Measurements from ENCODE around the gene CDH23.

CDH23 gene

DNA sequence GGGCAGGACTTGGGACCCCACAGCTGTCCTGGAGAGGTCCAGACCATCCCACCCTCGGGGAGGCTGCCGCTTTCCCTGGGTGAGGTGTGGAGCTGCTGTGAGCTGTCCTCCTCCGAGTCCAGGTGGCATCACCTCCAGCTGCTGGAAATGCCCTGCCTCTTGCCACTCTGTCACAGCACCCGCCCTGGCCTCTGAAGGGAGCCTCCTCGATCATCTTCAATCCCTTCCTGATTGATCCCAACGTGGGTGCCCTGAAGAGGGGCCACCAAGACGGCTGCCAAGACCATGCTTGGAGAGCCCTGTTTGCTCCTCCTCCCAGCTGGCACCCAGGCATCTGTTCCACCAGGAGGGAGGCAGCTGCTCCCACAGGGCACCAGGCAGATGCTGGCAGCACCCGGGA, 318.3 kb downstream of the CDH23 start:
- no peak for DNase-seq

DNA sequence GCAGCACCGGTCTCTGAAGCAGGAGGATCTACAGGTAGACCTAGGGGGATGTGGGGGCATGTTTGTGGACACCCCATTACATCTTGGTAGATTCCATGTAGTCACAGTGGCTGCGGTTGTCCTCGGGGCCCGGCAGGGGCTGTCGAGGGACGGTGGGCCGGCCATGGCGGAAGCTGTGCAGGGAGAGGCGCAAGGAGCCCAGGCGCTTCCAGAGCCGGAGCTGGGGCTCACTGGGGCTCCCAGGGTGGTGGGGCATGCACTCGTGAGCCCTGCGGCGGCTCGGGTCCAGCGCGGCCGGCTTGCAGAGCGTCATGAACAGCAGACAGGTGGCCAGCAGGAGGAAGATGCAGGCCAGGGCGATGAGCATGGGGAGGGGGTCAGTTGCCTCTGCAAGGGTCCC, 319.1 kb downstream of the CDH23 start:
- no peak for DNase-seq

DNA sequence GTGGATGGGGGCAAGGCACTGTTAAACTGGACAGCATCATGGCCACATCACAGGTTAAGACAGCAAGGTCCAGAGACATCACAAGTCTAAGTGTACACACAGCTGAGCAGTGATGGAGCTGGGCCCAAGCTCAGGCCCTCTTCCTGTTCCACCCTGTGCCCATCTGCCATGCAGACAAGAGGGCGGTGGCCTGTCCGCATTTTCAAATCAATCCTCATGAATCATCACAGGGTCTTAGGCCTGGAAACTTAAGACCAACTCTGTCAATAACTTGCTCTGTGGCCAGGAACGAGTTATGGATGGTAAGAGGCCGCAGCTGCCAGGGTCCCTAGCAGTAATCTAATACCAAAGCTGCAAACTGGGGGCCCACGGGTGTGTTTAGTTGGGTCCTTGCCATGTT, 319.7 kb downstream of the CDH23 start:
- DNase-seq, result no peak

DNA sequence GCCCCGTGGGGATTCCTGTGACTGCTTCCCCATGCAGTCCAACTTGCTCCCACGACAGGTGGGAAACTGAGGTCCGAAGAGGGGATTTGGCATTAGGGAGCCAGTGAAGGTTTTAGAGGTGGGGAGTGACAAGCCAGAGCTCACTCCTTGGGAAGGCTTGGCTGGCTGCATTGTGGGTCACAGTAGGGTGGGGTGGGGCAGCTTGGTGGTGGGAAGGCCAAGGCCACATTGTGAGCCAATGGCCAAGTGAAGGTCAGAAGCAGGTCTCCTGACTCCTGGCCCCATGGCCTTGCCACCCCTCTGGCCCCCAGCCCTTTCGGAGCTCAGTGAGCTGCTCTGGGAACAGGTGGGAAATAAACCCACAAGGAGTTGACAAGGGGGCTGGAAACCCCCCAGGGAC, 320.3 kb downstream of the CDH23 start:
- no peak for DNase-seq

DNA sequence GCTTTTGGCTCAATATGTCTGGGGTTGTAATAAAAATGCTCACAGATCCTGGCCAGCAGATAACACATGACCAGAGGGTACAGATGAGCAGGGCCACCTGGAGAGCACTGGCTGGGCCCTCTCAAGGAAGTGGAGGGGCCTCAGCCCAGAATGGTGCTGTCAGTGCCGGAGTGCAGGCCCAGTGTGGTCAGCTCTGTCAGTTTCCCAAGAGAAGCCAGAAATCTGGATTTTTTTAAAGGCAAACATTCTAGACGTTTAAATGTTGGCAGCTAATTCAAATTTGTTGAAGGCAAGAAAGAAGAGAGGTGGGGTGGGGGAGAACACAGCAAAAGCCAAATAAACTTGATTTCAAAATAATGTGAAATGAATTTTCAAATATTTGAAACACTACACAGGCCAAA, 320.8 kb downstream of the CDH23 start:
- DNase-seq, result no peak

DNA sequence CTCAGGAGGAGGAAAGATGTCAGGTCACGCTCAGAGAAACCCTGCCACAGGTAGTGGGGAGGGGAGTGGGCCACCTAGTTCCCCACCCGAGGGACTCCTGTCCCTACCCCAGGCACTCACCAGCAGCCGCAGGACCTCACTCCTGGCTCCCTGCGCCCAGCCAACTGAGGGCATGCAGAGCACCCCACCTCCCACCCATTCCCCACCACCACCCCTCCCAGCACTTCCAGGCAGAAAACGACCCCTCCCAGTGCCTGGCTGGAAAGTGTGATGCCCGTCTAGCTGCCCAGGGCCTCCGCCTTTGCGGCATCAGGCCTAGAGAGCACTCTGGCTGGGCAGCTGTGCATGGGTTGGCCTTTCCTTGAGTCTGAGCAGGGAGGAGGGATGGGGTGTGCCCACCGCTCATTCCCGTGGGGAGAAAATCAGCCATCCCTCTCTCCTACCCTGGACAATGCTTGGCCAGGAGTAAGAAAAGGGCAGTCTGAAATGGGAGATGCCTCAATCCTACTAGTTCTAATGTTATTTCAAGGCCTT, 321.5 kb downstream of the CDH23 start:
- no peak for DNase-seq

DNA sequence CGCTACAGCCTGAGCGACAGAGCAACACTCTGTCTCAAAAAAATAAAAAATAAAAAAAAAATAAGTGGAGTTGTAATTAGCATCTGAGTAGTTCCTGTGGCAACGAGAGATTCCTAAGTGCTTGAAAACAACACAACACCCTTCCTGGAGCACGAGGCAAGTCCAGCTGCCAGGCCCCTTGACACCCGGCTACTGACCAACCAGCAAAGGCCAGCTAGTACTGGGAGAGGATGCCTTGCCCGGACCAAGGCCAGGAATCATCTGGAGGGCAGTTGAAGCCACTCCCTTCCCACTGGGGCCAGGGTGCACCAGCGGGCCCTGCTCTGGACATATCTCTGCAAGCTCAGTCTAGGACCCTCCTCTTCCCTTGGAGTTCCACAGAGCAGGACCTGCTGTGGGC, 322.3 kb downstream of the CDH23 start:
- DNase-seq, result no peak

DNA sequence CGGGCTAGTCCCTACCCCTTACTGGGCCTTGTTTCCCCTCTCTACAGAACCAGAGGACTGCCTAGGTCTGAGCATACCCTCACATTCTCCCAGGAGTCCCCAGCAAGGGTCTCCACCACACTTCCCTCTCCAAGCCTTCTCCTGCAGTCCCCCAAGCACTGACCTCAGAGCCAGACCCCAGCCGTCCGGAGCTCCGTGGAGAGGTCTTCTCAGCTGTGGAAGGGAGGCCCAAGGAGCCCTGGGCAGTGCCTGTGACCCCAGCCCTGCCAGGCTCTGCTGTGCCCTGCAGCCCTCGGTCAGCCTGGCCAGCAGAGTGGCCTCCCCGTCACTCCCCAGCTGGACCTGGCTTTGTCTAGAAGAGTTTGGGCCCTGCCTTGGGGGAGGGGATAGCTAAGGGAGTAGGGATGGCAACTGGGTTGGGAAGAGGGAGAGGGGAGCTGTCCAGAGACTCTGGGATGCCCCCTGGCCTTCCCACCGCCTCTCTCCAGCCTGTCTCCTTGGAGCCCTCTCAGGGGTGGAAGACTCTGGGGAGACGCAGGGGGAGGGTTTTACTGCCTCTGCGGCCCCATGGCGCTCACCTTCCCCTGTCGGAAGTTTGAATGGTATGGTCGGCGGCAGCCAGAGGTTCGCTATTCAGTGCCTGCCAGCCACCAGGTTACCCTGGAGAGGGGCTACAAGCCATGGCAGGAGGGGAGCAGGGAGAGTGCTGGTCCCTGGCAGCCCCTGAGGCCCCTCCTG, 322.9 kb downstream of the CDH23 start, which contains the start of gene C10orf105:
TSS of gene C10orf105 (minus strand) at position 315 of the 738 bp plus-strand sequence. CDS start 3,441 bp downstream, outside the sequence.
- no peak for DNase-seq

DNA sequence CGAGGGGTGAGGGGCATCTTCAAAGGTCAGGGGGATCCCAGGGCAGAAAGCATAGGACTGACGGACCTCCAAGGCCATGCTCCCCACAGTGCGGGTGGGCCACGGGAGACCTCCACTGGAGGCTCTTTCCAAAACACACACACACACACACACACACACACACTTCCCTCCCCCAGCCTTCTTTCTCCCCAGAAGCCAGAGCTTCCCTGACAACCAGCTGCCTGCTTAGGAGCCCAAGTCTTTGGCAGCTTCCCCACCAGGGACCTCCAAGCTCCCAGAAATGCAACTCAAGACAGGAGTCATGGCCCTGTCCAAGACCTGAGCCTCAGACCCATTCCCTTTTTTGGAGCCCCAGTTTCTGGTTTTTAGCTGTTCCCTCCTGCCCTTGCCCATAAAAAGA, 323.6 kb downstream of the CDH23 start:
- no peak for DNase-seq

DNA sequence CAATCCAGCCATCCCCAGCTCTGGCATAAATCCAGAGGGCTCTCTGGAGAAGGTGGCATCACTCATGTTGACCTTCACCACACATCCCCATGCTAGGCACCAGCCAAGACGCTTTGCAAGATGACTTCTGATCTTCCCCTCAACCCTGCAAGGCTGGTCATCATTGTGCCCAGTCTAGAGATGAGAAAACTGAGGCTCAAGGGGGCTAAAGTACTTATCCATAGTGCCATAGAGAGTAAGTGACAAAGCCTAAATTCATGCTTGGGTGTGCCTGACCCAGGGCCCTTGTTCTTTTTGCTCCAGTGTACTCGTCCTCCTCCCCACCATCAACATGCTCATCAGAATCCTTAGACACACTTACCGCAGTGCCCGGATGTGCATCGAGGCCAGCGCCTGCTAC, 324.6 kb downstream of the CDH23 start:
- no peak for DNase-seq

DNA sequence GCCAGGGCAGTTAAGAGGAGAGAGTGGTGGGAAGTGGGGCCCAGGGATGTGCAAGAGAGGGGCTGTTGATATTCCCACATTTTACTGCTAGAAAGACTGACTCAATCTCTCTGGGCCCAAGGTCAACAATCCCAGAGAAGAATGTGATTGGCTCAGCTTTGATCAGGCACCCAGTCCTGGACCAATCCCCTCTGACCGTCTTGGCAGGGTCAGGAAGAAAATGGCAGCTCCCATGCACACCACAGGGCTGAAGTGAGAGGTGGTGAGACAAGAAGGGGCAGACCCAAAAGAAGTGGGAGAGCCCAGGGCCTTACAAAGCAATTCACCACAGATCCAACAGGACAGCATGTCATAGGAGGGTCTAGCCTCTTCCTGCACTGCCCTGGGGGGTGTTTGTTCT, 326.1 kb downstream of the CDH23 start:
- no peak for DNase-seq

DNA sequence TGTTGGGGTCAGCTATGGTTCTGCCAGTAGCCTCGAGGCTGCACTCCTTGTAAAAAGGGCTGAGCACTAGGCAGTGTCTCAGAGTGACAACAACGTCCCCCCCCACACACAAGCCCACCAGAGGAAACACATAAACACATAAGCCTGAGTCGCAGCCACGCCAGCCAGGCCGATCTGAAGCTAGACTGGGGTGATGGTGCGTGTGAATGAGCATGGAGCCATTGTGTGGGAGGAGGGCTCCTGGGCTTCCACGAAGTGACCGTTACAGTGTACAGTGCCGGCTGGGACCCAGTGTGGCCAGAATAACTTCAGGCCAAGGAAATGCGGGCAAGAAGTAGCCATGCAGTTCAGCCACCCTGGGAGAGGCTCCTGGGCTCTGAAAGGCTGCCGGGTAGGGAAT, 326.6 kb downstream of the CDH23 start:
- DNase-seq, result no peak

DNA sequence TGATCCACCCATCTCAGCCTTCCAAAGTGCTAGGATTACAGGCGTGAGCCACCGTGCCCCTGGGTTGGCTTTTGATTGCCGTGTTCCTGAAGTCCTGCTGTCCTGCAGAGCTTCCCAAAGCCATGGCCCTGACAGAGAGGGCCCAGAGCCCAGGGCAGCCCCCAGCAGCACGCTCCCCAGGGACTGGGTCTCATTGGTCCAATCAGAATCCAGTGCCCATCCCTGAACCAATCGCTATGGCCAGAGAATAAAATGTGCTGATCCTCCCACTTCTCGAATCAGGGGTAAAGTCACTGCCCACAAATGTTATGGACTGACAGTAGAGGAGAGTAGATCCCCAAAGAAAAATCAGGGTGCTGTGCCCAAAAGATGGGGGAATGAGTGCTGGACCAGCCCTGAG, 327.8 kb downstream of the CDH23 start:
- no peak for DNase-seq

DNA sequence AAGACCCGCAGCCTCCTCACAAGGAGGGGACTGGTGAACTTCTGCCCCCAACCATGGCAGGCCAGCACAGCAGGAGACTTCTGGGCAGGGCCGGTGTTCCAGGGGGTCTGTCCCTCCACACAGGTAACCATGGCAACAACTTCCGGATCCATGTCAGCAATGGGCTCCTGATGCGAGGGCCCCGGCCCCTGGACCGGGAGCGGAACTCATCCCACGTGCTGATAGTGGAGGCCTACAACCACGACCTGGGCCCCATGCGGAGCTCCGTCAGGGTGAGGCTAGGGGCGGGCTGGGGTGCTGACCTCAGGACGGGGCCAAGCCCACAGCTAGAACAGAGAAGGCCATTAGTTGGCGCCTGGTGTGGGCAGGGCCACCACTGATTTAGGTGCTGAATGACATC, 328.5 kb downstream of the CDH23 start:
- DNase-seq, result no peak

DNA sequence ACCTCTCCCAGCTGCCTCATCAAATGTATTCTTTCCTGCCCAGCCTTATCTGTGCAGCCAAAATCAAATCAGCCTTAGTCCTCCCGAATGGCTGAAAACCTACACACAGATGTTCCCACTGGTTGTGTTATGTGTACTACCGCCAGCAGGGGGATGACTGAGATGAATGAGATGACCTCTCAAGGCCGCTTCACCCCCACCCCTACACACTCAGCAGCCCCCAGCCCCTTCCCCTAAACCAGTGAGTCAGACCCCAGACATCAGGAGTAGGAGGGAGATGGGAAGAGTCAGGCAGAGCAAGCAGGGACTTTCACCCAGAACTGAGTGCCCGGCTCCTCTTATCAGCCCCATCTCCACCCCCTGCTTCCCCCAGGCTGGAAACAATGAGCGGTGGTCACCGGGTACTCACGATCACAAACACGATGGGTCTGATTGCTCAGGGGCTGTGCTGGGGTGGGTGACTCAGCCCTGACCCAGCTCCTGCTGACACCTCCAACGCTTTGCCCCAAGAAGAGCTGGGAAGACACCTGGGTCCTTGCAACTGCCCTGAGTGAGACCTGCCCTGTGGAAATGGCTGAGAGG, 329.4 kb downstream of the CDH23 start:
- no peak for DNase-seq

DNA sequence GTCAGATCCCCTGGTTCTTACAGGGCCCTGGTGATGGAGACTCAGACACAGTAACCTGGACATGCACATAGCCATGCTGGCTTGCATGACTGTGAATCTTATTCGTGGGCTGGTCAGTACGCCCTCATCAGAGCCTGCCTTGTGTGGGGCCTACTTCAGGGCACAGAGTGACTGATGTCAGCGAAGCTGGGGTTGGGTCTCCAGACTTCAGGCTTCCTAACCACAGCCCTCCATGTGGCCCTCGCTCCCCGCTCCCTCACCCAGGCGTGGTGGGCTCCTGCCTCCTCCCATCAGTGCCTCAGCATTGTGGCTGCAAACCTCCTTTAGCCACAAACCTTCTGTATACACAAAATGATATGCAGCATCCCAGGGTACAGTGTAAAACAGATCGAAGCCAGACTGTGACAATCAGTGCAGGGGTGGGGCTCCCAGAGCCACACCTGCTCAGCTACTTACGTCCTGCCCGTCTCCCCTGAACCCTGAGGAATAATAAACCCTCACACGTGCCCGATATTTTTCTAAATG, 329.9 kb downstream of the CDH23 start:
- no peak for DNase-seq

DNA sequence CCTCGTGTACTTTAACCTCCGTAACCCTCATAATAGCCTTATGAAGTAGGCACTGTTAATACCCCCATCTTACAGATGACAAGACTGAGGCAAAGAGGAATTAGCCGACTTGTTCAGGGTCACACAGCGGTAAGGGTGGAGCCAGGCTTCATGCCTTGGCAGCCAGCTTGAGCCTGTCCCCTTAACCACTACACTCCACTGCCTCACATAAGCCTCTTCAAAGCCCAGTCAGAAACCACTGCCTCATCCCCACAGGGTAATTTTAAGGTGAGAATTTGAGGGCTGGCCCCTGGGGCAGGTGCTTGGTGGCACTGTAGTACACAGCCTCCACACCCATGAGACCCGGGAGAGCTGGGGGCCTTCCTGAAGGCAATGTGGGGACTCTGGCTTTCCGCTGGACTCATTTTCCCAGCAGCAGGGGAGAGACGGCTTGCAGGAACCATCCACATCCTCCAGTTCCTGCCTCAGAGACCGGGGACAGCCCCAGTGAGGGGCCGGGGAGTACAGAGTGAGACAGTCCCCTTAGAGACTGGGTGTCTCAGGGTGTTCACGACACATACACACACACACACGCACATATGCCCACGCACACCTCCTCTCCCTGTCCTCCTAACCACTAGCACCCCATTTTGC, 330.5 kb downstream of the CDH23 start:
- no peak for DNase-seq

DNA sequence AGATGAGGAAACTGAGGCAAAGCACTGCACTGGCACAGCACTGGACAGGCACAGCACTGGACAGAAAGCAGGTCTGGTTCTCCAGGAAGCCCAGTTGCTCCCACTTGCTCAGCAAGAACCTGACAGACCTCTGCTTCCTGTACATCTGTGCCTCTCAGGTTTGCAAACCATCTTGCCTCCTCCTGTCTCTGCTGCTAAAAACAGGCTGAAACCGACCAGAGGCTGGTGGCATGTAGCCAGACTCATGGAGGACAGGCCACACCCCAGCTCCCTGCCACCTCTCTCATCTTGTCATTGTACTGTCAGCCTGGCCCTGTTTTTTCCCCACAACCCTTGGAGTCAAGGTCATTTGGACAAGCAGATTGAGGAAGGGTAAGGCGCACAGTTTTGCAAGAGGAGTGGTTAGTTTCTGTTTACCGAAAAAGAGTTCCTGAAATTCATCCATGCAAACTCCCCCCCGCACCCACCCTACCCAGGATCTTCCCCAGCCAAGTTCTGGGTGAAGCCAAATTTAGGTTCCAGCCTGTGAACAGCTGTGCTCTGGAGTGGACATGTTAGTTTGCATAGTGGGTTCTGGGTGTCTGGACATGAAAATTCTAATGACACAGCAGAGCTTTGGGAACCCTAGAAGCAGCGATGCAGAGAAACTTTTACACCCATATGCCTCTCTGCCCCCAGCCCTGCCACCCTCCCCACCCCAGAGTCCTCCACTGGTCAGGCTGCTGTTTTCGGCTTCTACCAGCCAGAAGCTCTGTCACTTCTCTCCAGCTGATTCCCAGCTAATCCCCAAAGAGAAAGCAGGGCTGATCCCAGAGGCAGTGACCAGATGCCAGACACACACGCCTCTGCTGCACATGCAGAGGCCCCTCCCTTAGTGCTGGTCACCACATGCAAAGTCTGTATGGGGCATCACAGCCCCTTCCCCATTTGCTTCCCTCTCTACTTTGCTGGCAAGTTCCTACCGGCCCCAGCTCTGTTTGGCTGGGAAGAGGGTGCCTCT, 331.3 kb downstream of the CDH23 start:
- no peak for DNase-seq

DNA sequence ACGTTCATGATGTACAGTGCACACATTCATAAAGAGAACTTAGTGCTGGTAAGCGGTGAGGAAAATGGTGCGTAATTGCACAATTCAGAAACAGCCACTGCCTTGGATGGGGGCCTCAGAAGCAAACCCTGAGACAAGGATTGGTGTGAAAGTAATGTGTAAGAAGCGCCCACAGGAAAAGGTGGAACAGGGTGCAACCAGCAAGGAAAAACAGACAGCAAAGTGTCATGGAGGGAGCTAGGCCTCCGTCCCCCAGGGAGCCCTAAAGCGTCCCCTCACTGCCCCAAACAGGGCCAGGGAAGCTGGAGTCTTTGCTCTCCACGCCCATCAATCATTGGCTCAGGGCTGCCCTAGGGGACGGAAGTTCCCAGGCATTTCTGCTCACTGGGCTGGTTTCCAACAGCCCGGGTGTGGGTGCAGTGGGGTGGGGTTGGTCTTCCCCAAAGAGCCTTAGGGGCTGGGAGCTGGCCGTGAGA, 332.5 kb downstream of the CDH23 start:
- no peak for DNase-seq

DNA sequence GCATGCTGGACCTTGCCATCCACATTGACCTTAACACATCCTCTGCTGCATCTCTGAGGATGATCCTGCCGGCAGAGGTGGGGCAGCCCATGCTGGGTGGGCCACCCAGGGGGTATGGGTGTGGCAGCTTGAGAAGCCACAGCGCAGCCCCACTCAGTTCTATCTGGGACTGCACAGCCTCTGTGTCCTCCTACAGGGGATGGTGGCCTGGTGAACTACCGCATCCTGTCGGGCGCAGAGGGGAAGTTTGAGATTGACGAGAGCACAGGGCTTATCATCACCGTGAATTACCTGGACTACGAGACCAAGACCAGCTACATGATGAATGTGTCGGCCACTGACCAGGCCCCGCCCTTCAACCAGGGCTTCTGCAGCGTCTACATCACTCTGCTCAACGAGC, 335.1 kb downstream of the CDH23 start:
- DNase-seq, result no peak

DNA sequence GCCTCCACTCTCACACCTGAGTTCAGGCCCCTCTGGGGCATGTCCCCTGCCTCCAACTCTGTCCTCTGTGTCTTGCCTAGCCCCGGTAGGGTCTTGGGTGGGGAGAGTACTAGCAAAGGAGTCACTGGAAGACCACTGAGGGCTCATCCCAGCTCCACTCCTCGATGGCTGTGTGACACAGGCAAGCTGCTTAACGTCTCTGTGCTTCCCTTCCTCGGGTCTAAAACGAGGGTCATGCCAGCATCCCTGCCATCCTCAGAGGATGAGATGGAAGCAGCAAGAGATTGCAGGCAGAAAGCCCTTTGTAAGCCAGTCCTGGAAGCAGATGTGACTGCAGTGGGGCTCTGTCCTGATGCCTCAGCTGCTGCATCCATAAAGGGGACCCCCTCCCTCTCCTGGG, 338.1 kb downstream of the CDH23 start:
- DNase-seq, result no peak
